GM23248 (cell line): ENCODE measurements around the gene LCN12. TPM values are rescaled to one million over a fixed set of nuclear protein-coding genes. Genes with fewer than 3 reads are reported as not detected.

Experiments
- DNase-seq: peaks from one replicate; pipeline ENCODE4 v3.0.0-alpha.2; 2015
- H2AFZ ChIP-seq: fragments of 200-600 bp; sonication (generic); 2 replicates; pipeline ENCODE4 v1.6.1; 2016; ENCODE audit warnings: antibody characterized with exemption
- H3F3A ChIP-seq: fragments of 200-600 bp; sonication (generic); 2 replicates; pipeline ENCODE4 v1.6.1; 2016; ENCODE audit warnings: mild to moderate bottlenecking, antibody characterized with exemption, mixed run types; ENCODE audit not compliant: insufficient read depth
- H3K27ac ChIP-seq: fragments of 200-600 bp; sonication (generic); 2 replicates; pipeline ENCODE4 v1.5.1; 2016; ENCODE audit warnings: mild to moderate bottlenecking
- H3K27me3 ChIP-seq: fragments of 200-600 bp; sonication (generic); replicated peaks from 2 replicates; pipeline ENCODE4 v1.6.1; 2016; ENCODE audit warnings: mild to moderate bottlenecking; ENCODE audit not compliant: insufficient read depth
- H3K36me3 ChIP-seq: fragments of 200-600 bp; sonication (generic); 2 replicates; pipeline ENCODE4 v1.6.1; 2016; ENCODE audit warnings: low read depth, mild to moderate bottlenecking
- H3K4me1 ChIP-seq: fragments of 200-600 bp; sonication (generic); 2 replicates; pipeline ENCODE4 v1.6.1; 2016; ENCODE audit warnings: mild to moderate bottlenecking; ENCODE audit not compliant: insufficient read depth
- H3K4me2 ChIP-seq: fragments of 200-600 bp; sonication (generic); one replicate; pipeline ENCODE4 v1.6.1; 2016; ENCODE audit warnings: mild to moderate bottlenecking; ENCODE audit not compliant: unreplicated experiment
- H3K4me3 ChIP-seq: fragments of 200-600 bp; sonication (generic); 2 replicates; pipeline ENCODE4 v1.5.1; 2016; ENCODE audit warnings: mild to moderate bottlenecking
- H3K79me2 ChIP-seq: fragments of 200-600 bp; sonication (generic); 2 replicates; pipeline ENCODE4 v1.6.1; 2016; ENCODE audit warnings: mild to moderate bottlenecking; ENCODE audit not compliant: insufficient read depth
- H3K9ac ChIP-seq: fragments of 200-600 bp; sonication (generic); 2 replicates; pipeline ENCODE4 v1.6.1; 2016; ENCODE audit warnings: mild to moderate bottlenecking
- H3K9me2 ChIP-seq: fragments of 200-600 bp; sonication (generic); 2 replicates; pipeline ENCODE4 v1.6.1; 2016; ENCODE audit warnings: mixed run types, mild to moderate bottlenecking, moderate library complexity; ENCODE audit not compliant: insufficient read depth
- H3K9me3 ChIP-seq: fragments of 200-600 bp; sonication (generic); one replicate; pipeline ENCODE4 v1.6.1; 2017; ENCODE audit warnings: low read depth
- H4K20me1 ChIP-seq: fragments of 200-600 bp; sonication (generic); 2 replicates; pipeline ENCODE4 v1.6.0; 2016; ENCODE audit not compliant: insufficient read depth
- EZH2 ChIP-seq: fragments of 200-600 bp; sonication (generic); IDR thresholded peaks from 2 replicates; pipeline ENCODE4 v1.6.1; 2018; ENCODE audit warnings: antibody characterized with exemption, mild to moderate bottlenecking; ENCODE audit not compliant: insufficient read depth, poor library complexity, severe bottlenecking
- EZH2phosphoT487 ChIP-seq: fragments of 200-600 bp; sonication (generic); IDR thresholded peaks from 2 replicates; pipeline ENCODE4 v1.6.1; 2018; ENCODE audit warnings: antibody characterized with exemption, moderate library complexity, mild to moderate bottlenecking, low read depth; ENCODE audit not compliant: insufficient read depth
- WGBS, 2 experiments: methylation state at CpG; one replicate each; pipeline ENCODE4 v1.1.6; 2015 to 2017; ENCODE audit warnings: low lambda C conversion rate in 2 of 2, low coverage in 1 of 2; ENCODE audit errors: missing lambda C conversion rate in 2 of 2; 5-methylcytosine and 5-hydroxymethylcytosine counted together
- in situ Hi-C: fragments of 300-500 bp; cut with MboI; formaldehyde crosslinking; loops from 2 replicates; pipeline ENCODE4 v1.15.0; 2020
- polyA plus RNA-seq: library from polyadenylated mRNA; unstranded; fragments of >200 nt; fragmentation: Nextera tagmentation; extraction: Ambion mirVana; gene quantifications from 2 replicates; pipeline ENCODE4 v1.2.1, GENCODE V29; 2016
- total RNA-seq: library from RNA; depleted of rRNA; stranded (reverse); fragments of >200 nt; shearing (Covaris generic); gene quantifications from 2 replicates; pipeline ENCODE4 v1.2.3, GENCODE V29; 2014

LCN12 gene
- total and polyA plus RNA-seq, 2 experiments from 2014 or later = not detected

GRCh38 chr9:136955202-136955942 is 3.3 kb downstream of the LCN12 start:
- Histone ChIP-seq H3K9ac (no peak overlapping the region), H4K20me1 (no peaks in the 10 kb centered on the region), H3K4me1 (no peaks in the 10 kb centered on the region), H3K79me2 (no peaks in the 10 kb centered on the region), H3K9me2 (no peaks in the 10 kb centered on the region), H3K4me3 (no peak overlapping the region), H2AFZ (no peak overlapping the region), H3K27ac (no peak overlapping the region), H3F3A (no peaks in the 10 kb centered on the region), H3K36me3 (no peaks in the 10 kb centered on the region), H3K27me3 (no peaks in the 10 kb centered on the region; the same call in 1 of the 2 replicates), H3K9me3 (no peaks in the 10 kb centered on the region), H3K4me2 (no peak overlapping the region)
- no peak for DNase-seq
- in situ Hi-C loops = no loop called here
- TF ChIP-seq EZH2 = no peak
- TF ChIP-seq EZH2phosphoT487 = no peak
- WGBS, 2 experiments = 66 to 71% methylated on average over 14 of the region's 14 CpGs

DNA sequence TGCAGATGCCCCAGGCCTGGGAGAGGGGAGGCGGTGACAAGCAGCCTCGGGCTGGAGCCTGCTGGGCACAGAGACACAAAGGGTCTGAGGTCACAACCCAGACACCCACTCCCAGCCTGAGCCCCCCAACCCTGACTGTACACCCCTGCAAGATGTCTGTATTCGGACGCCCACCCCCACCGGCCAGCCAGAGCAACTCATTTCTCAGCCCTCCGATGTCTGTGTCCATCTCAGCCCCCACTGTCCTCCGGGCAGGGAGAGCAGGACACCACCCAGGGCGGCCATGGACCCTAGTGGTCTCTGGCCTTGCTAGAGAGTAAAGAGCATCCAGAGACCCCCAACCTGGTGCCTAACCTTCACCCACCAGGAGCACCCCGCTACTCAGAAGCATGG is 3.9 kb downstream of the LCN12 start:
- H3K4me2 ChIP-seq = no peak overlapping the region
- no peak for TF ChIP-seq EZH2
- TF ChIP-seq EZH2phosphoT487 = no peak
- H3K27ac ChIP-seq = no peak overlapping the region
- no peaks in the 10 kb centered on the region for H3K79me2 ChIP-seq
- H3F3A ChIP-seq = no peaks in the 10 kb centered on the region
- no peaks in the 10 kb centered on the region for H3K36me3 ChIP-seq
- no peak overlapping the region for H2AFZ ChIP-seq
- H3K9me2 ChIP-seq = no peaks in the 10 kb centered on the region
- in situ Hi-C loops = no loop called here
- no peaks in the 10 kb centered on the region for H3K9me3 ChIP-seq
- H3K4me1 ChIP-seq = no peaks in the 10 kb centered on the region
- H3K27me3 ChIP-seq = no peaks in the 10 kb centered on the region; the same call in 1 of the 2 replicates
- DNase-seq = no peak
- H3K4me3 ChIP-seq = no peak overlapping the region
- 71 to 76% methylated on average over 9 of the region's 9 CpGs for WGBS, 2 experiments
- H4K20me1 ChIP-seq = no peaks in the 10 kb centered on the region
- H3K9ac ChIP-seq = no peak overlapping the region

DNA sequence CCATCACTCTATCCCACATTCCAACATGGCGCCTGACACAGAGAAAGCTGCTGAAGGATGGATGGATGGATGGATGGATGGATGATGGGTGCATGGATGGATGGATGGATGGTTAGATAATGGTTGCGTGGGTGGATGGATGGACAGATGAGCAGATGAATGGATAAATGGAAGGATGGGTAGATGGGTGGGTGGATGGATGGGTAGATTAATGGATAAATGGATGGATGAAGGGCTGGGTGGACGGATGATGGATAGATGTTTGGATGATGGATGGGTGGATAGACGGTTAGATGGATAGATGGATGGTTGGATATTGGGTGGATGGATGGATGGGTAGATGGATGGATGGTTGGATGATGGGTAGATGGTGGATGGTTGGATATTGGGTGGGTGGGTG is 4.5 kb downstream of the LCN12 start:
- no peak overlapping the region for H2AFZ ChIP-seq
- no peak for DNase-seq
- H3K9me3 ChIP-seq = no peaks in the 10 kb centered on the region
- in situ Hi-C loops = no loop called here
- no peaks in the 10 kb centered on the region for H3K9me2 ChIP-seq
- no peaks in the 10 kb centered on the region for H3K79me2 ChIP-seq
- no peaks in the 10 kb centered on the region for H3F3A ChIP-seq
- H4K20me1 ChIP-seq = no peaks in the 10 kb centered on the region
- WGBS, 2 experiments = 73 to 89% methylated on average over 4 of the region's 4 CpGs
- no peaks in the 10 kb centered on the region for H3K4me1 ChIP-seq
- no peak overlapping the region for H3K9ac ChIP-seq
- H3K4me2 ChIP-seq = no peak overlapping the region
- no peak overlapping the region for H3K4me3 ChIP-seq
- TF ChIP-seq EZH2 (no peak), EZH2phosphoT487 (no peak)
- no peaks in the 10 kb centered on the region; the same call in 1 of the 2 replicates for H3K27me3 ChIP-seq
- H3K27ac ChIP-seq = no peak overlapping the region
- no peaks in the 10 kb centered on the region for H3K36me3 ChIP-seq

GRCh38 chr9:136957461-136957860 is 5.4 kb downstream of the LCN12 start:
- H3K9me2 ChIP-seq = no peaks in the 10 kb centered on the region
- H3K4me3 ChIP-seq = no peak overlapping the region
- no peak overlapping the region for H2AFZ ChIP-seq
- H3K4me2 ChIP-seq = no peak overlapping the region
- DNase-seq = no peak
- H3K9ac ChIP-seq = no peak overlapping the region
- no peaks in the 10 kb centered on the region for H3K4me1 ChIP-seq
- no peaks in the 10 kb centered on the region for H3K36me3 ChIP-seq
- no peaks in the 10 kb centered on the region; the same call in 1 of the 2 replicates for H3K27me3 ChIP-seq
- H3K27ac ChIP-seq = no peak overlapping the region
- 77% methylated on average over 1 of the region's 1 CpG; no CpG with 5 or more reads in 1 of the 2 experiments for WGBS, 2 experiments
- no peaks in the 10 kb centered on the region for H3K79me2 ChIP-seq
- no peaks in the 10 kb centered on the region for H3K9me3 ChIP-seq
- in situ Hi-C loops = no loop called here
- H4K20me1 ChIP-seq = no peaks in the 10 kb centered on the region
- H3F3A ChIP-seq = no peaks in the 10 kb centered on the region
- no peak for TF ChIP-seq EZH2
- TF ChIP-seq EZH2phosphoT487 = no peak
